Lower lobe of right lung (tissue), 2 donors: ENCODE results near the gene ECHS1. TPM values are rescaled to one million over a fixed set of nuclear protein-coding genes. Genes with fewer than 3 reads are reported as not detected.

Experiments
- ATAC-seq, 2 donors: fragments of 200-7000 bp; cut with Tn5 transposase; one replicate each; pipeline ENCODE4 v1.9.1; 2020 to 2022; ENCODE audit warnings: mild to moderate bottlenecking in 2 of 2, moderate library complexity in 2 of 2
- DNase-seq: peaks from one replicate; pipeline ENCODE4 v3.0.0-alpha.2; 2020
- H3K27ac ChIP-seq: fragments of 200-600 bp; one replicate; pipeline ENCODE4 v1.8.0; 2022
- H3K27me3 ChIP-seq: fragments of 200-600 bp; one replicate; pipeline ENCODE4 v1.8.0; 2022; ENCODE audit warnings: low read depth
- H3K36me3 ChIP-seq: fragments of 200-600 bp; one replicate; pipeline ENCODE4 v1.8.0; 2022; ENCODE audit warnings: mild to moderate bottlenecking
- H3K4me1 ChIP-seq: fragments of 200-600 bp; one replicate; pipeline ENCODE4 v1.8.0; 2022
- H3K4me3 ChIP-seq: fragments of 200-600 bp; one replicate; pipeline ENCODE4 v1.8.0; 2022; ENCODE audit warnings: mild to moderate bottlenecking
- H3K9me3 ChIP-seq: fragments of 200-600 bp; one replicate; pipeline ENCODE4 v1.8.0; 2022
- intact Hi-C: fragments of 100-400 bp; cut with DNase I; formaldehyde crosslinking; loops from one replicate; pipeline ENCODE4 v1.11.0; 2022
- total RNA-seq: library from RNA; stranded (reverse); fragmentation: NEBNext Ultra II Directional; extraction: Animal tissue kit (Norgen Biotek cat#: 25700); gene quantifications from one replicate; pipeline ENCODE4 v1.2.1, GENCODE V29; 2021
- TF ChIP-seq, protein P1 (sequence below): fragments of 200-600 bp; IDR thresholded peaks from one replicate; pipeline ENCODE4 v1.8.0; 2022; ENCODE audit warnings: antibody characterized with exemption, mild to moderate bottlenecking
- donor health status: DM: no; HTN: yes; CAD: no; lungs with severe emphysema.

Gene ECHS1
- total RNA-seq, 1 donor from 2014 or later, result 59.5 TPM

DNA sequence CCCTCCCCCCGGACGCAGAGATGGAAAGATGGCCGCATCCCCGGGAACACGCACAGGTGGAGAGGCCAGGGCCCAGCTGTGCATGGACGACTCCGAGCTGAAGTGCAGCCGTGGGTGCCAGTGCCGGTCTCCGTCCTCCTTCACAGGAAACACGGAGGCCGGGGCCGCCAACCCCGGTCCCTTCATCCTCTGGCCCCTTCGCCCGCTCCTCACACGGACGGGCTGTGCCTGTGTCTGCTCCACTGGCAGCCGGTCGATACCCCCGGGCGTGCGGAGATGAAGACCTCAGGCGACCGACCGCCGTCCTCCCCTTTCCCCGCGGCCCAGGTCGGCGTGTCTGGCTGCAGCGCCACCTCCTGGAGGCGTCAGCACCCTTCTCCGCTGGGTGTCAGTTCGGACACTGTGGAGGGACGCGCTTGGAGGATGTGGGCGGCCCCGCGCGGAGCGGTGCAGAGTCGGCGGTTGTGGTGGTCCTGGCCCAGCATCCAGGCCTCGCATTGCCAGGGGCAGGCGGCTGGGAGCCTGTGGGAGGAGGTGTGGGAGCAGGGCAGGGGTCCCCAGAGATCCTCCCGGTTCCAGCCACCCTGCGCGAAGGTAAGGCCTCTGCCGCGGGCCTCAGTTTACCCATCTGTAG lies 54.5 kb downstream of the ECHS1 start:
- Histone ChIP-seq H3K27ac (no peak overlapping the region), H3K27me3 (peaks cover 9% of the 10 kb centered on the region), H3K36me3 (no peaks in the 10 kb centered on the region), H3K9me3 (no peaks in the 10 kb centered on the region), H3K4me3 (peak overlapping the region; percentile 44), H3K4me1 (peaks cover 7% of the 10 kb centered on the region)
- TF ChIP-seq, protein P1, sequence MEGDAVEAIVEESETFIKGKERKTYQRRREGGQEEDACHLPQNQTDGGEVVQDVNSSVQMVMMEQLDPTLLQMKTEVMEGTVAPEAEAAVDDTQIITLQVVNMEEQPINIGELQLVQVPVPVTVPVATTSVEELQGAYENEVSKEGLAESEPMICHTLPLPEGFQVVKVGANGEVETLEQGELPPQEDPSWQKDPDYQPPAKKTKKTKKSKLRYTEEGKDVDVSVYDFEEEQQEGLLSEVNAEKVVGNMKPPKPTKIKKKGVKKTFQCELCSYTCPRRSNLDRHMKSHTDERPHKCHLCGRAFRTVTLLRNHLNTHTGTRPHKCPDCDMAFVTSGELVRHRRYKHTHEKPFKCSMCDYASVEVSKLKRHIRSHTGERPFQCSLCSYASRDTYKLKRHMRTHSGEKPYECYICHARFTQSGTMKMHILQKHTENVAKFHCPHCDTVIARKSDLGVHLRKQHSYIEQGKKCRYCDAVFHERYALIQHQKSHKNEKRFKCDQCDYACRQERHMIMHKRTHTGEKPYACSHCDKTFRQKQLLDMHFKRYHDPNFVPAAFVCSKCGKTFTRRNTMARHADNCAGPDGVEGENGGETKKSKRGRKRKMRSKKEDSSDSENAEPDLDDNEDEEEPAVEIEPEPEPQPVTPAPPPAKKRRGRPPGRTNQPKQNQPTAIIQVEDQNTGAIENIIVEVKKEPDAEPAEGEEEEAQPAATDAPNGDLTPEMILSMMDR, result peak; percentile 78
- DNase-seq (peak; percentile 81), ATAC-seq (peak; percentile 94 to 95)
- intact Hi-C loops, result no loop called here

DNA sequence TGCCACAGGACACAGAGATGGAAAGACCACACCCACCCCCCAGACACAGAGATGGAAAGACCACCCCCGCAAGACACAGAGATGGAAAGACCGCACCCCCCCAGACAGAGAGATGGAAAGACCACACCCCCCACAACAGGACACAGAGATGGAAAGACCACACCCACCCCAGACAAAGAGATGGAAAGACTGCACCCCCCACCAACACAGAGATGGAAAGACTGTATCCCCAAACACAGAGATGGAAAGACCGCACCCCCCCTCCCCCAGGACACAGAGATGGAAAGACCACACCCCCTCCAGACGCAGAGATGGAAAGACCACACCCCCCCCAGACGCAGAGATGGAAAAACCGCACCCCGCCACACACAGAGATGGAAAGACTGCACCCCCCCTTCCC lies 56.4 kb downstream of the ECHS1 start:
- H3K27me3 ChIP-seq, result peaks cover 7% of the 10 kb centered on the region
- H3K4me1 ChIP-seq, result peaks cover 7% of the 10 kb centered on the region
- peak; percentile 14 for DNase-seq
- H3K4me3 ChIP-seq, result no peak overlapping the region
- TF ChIP-seq, protein P1, result no peak
- H3K27ac ChIP-seq, result no peak overlapping the region
- H3K36me3 ChIP-seq, result peaks cover 18% of the 10 kb centered on the region
- intact Hi-C loops, result no loop called here
- no peaks in the 10 kb centered on the region for H3K9me3 ChIP-seq
- no peak for ATAC-seq

DNA sequence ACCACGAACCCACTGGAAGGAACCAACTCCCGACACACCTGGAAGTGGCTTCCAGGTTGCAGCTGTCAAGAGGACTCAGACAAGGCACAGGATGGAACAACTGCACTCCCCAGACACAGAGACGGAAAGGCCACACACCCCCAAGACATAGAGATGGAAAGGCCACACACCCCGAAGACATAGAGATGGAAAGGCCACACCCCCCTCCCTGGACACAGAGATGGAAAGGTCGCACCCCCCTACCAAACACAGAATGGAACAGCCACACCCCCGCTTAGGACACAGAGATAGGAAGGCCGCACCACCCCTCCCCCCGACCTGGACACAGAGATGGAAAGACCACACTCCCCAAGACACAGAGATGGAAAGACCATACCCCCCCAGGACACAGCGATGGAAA lies 56.9 kb downstream of the ECHS1 start:
- DNase-seq, result peak; percentile 18
- TF ChIP-seq, protein P1, result no peak
- Histone ChIP-seq H3K36me3 (peaks cover 23% of the 10 kb centered on the region), H3K27ac (no peak overlapping the region), H3K27me3 (peaks cover 7% of the 10 kb centered on the region), H3K9me3 (no peaks in the 10 kb centered on the region), H3K4me1 (peaks cover 7% of the 10 kb centered on the region), H3K4me3 (no peak overlapping the region)
- ATAC-seq, result no peak
- intact Hi-C loops, result no loop called here

DNA sequence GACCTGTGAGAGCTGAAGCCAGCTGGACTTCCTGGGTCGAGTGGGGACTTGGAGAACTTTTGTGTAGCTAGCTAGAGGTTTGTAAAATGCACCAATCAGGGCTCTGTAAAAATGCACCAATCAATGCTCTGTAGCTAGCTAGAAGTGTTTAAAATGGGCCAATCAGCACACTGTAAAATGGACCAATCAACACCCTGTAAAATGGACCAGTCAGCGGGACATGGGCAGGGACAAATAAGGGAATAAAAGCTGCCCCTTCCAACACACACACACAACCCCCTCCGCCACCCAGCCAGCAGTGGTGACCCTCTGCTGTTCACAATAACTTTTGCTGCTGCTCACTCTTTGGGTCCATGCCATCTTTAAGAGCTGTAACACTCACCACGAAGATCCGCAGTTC lies 57.3 kb downstream of the ECHS1 start:
- no peak overlapping the region for H3K4me3 ChIP-seq
- TF ChIP-seq, protein P1, result no peak
- H3K27me3 ChIP-seq, result peaks cover 7% of the 10 kb centered on the region
- H3K36me3 ChIP-seq, result peaks cover 27% of the 10 kb centered on the region
- H3K27ac ChIP-seq, result no peak overlapping the region
- intact Hi-C loops, result no loop called here
- H3K9me3 ChIP-seq, result no peaks in the 10 kb centered on the region
- ATAC-seq (no peak), DNase-seq (peak; percentile 7)
- H3K4me1 ChIP-seq, result peaks cover 7% of the 10 kb centered on the region

DNA sequence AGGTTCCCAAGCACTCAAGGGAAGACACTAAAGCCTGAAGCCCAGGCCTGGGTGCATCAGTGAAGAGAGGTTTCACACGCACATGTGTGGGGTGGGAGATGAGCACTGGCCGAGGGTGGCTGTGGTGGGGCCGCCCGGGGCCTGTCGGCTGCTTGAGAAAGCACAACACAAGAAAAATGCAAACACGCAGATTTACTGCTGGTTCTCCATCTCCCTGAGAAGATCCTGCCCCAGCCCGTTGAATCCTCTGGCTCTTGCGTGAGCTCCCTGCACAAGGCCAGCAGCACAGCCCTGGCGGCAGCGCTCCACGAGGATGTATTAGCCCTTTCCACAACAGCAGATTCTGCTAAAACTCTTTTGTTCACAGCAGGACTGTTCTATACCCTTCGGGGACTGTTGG lies 58.2 kb downstream of the ECHS1 start:
- Histone ChIP-seq H3K27me3 (peaks cover 7% of the 10 kb centered on the region), H3K4me1 (peaks cover 7% of the 10 kb centered on the region), H3K4me3 (no peak overlapping the region), H3K9me3 (no peaks in the 10 kb centered on the region), H3K36me3 (peaks cover 36% of the 10 kb centered on the region), H3K27ac (no peak overlapping the region)
- ATAC-seq, result no peak
- TF ChIP-seq, protein P1, result no peak
- peak; percentile 24 for DNase-seq
- intact Hi-C loops, result no loop called here
